B cell (primary cell): Measurements from ENCODE around the gene CAMK2D. TPM values are rescaled to one million over a fixed set of nuclear protein-coding genes. Genes with fewer than 3 reads are reported as not detected.

Experiments used
- ATAC-seq: fragments of 200-7000 bp; cut with Tn5 transposase; one replicate; pipeline ENCODE4 v1.10.0; 2021; ENCODE audit warnings: low read depth, mild to moderate bottlenecking, moderate number of reproducible peaks, moderate library complexity
- CTCF ChIA-PET: fragments of 350-600 bp; sonication (Branson Sonifier 250); formaldehyde crosslinking; loops from one replicate; lab custom pipeline; 2021; ENCODE audit warnings: antibody characterized with exemption, inconsistent platforms; lab: Charles Lee
- POLR2A ChIA-PET: fragments of 350-600 bp; sonication (Branson Sonifier 250); formaldehyde crosslinking; loops from one replicate; lab custom pipeline; 2021; ENCODE audit warnings: antibody characterized with exemption; lab: Charles Lee
- DNase-seq: peaks from one replicate; pipeline ENCODE4 v3.0.0; 2013
- H2AFZ ChIP-seq: 2 replicates; pipeline ENCODE4 v1.6.1; 2012; ENCODE audit warnings: mild to moderate bottlenecking, low read depth, low read length; ENCODE audit not compliant: insufficient read depth, poor library complexity, severe bottlenecking
- H3K27ac ChIP-seq, 2 donors: 1 replicate in 1 of 2; 2 replicates in 1 of 2; pipeline ENCODE4 v1.5.1; 2012 to 2013; ENCODE audit warnings: low read length in 2 of 2, mild to moderate bottlenecking in 2 of 2, moderate library complexity in 1 of 2
- H3K27me3 ChIP-seq, 4 experiments: fragments of 200-600 bp in 1 of 4; sonication (generic) in 1 of 4; replicated peaks in 1 of 4; 1 replicate in 2 of 4; 2 replicates in 2 of 4; pipeline versions ENCODE4 v1.6.1 to v1.7.0; 2013 to 2016; ENCODE audit warnings: low read length in 3 of 4, mild to moderate bottlenecking in 2 of 4, mixed read lengths in 1 of 4, moderate library complexity in 1 of 4; ENCODE audit not compliant: insufficient read depth in 4 of 4, control insufficient read depth in 3 of 4; ENCODE audit errors: control extremely low read depth in 1 of 4
- H3K36me3 ChIP-seq, 2 experiments: replicated peaks in 1 of 2; 1 replicate in 1 of 2; 2 replicates in 1 of 2; pipeline versions ENCODE4 v1.6.1 to v1.7.1; 2013; ENCODE audit warnings: low read length in 1 of 2; ENCODE audit not compliant: insufficient read depth in 2 of 2, control insufficient read depth in 1 of 2; ENCODE audit errors: control extremely low read depth in 1 of 2, extremely low read depth in 1 of 2
- H3K4me1 ChIP-seq, 2 donors: fragments of 200-600 bp in 1 of 2; sonication (generic) in 1 of 2; 1 replicate in 1 of 2; 2 replicates in 1 of 2; pipeline versions ENCODE4 v1.5.1 to v1.6.1; 2013 to 2017; ENCODE audit warnings: low read length in 2 of 2; ENCODE audit not compliant: control insufficient read depth in 2 of 2, insufficient read depth in 2 of 2
- H3K4me2 ChIP-seq: replicated peaks from 2 replicates; pipeline ENCODE3; 2012; ENCODE audit warnings: mild to moderate bottlenecking, low read depth, low read length; ENCODE audit not compliant: poor library complexity, severe bottlenecking
- H3K4me3 ChIP-seq, 5 experiments: fragments of 200-600 bp in 1 of 5; sonication (generic) in 1 of 5; 1 replicate in 3 of 5; 2 replicates in 2 of 5; pipeline versions ENCODE4 v1.5.1 to v1.7.0; 2011 to 2016; ENCODE audit warnings: low read length in 4 of 5, mild to moderate bottlenecking in 4 of 5, low read depth in 2 of 5, control low read depth in 1 of 5, moderate library complexity in 1 of 5; ENCODE audit not compliant: insufficient read depth in 1 of 5; ENCODE audit errors: control extremely low read depth in 1 of 5, extremely low read depth in 1 of 5
- H3K79me2 ChIP-seq: fragments of 200-600 bp; sonication (generic); one replicate; pipeline ENCODE4 v1.6.0; 2016; ENCODE audit warnings: low read length; ENCODE audit not compliant: control insufficient read depth, insufficient read depth
- H3K9ac ChIP-seq: fragments of 200-600 bp; sonication (generic); 2 replicates; pipeline ENCODE4 v1.6.1; 2017; ENCODE audit warnings: mild to moderate bottlenecking, low read length, moderate library complexity
- H3K9me3 ChIP-seq, 3 donors: one replicate each; pipeline versions ENCODE4 v1.6.1 to v1.7.1; 2013; ENCODE audit warnings: low read length in 2 of 3; ENCODE audit not compliant: control insufficient read depth in 2 of 3, insufficient read depth in 1 of 3; ENCODE audit errors: control extremely low read depth in 1 of 3
- H4K20me1 ChIP-seq: 2 replicates; pipeline ENCODE4 v1.6.0; 2012; ENCODE audit warnings: mild to moderate bottlenecking, low read length; ENCODE audit not compliant: insufficient read depth, control insufficient read depth, poor library complexity, severe bottlenecking
- H3K27ac Mint-ChIP-seq: one replicate; pipeline ENCODE4 v1.8.0; 2021; ENCODE audit warnings: mixed read lengths
- H3K27me3 Mint-ChIP-seq: one replicate; pipeline ENCODE4 v1.8.0; 2021; ENCODE audit warnings: mixed read lengths
- H3K4me1 Mint-ChIP-seq: one replicate; pipeline ENCODE4 v1.8.0; 2021; ENCODE audit warnings: mixed read lengths
- H3K4me3 Mint-ChIP-seq: one replicate; pipeline ENCODE4 v1.8.0; 2021; ENCODE audit warnings: mixed read lengths
- H3K9me3 Mint-ChIP-seq: one replicate; pipeline ENCODE4 v1.8.0; 2022; ENCODE audit warnings: mixed read lengths; ENCODE audit not compliant: insufficient read depth
- EZH2 ChIP-seq: IDR thresholded peaks from 2 replicates; pipeline ENCODE4 v1.6.1; 2012; ENCODE audit warnings: borderline replicate concordance, low read depth, mild to moderate bottlenecking, moderate library complexity, low read length; ENCODE audit not compliant: insufficient read depth, poor library complexity, severe bottlenecking
- WGBS: methylation state at CpG from one replicate; pipeline ENCODE4 v1.1.5; 2013; ENCODE audit warnings: missing lambda C conversion rate; ENCODE audit not compliant: insufficient coverage; 5-methylcytosine and 5-hydroxymethylcytosine counted together
- intact Hi-C: fragments of 100-400 bp; cut with micrococcal nuclease; formaldehyde crosslinking; loops from one replicate; pipeline ENCODE4 v1.10.0; 2022
- polyA plus RNA-seq: library from polyadenylated mRNA; depleted of rRNA; stranded (reverse); fragments of >200 nt; gene quantifications from 2 replicates; pipeline ENCODE4 v1.2.3, GENCODE V29; 2012
- total RNA-seq, 2 donors: library from RNA; stranded (reverse); fragments of 120-200 nt in 1 of 2; gene quantifications; 1 replicate in 1 of 2; 2 replicates in 1 of 2; pipeline versions ENCODE4 v1.2.3 to v1.2.4, GENCODE V29; 2013 to 2022
- TF ChIP-seq, protein P1 (sequence below): fragments of 200-600 bp; IDR thresholded peaks from one replicate; pipeline ENCODE4 v1.8.0; 2022; ENCODE audit warnings: antibody characterized with exemption, mild to moderate bottlenecking

CAMK2D gene
- total and polyA plus RNA-seq, 2 donors (not counting 1 experiment from before 2014, with no cell fraction given): 26.3 to 57.0 TPM

DNA sequence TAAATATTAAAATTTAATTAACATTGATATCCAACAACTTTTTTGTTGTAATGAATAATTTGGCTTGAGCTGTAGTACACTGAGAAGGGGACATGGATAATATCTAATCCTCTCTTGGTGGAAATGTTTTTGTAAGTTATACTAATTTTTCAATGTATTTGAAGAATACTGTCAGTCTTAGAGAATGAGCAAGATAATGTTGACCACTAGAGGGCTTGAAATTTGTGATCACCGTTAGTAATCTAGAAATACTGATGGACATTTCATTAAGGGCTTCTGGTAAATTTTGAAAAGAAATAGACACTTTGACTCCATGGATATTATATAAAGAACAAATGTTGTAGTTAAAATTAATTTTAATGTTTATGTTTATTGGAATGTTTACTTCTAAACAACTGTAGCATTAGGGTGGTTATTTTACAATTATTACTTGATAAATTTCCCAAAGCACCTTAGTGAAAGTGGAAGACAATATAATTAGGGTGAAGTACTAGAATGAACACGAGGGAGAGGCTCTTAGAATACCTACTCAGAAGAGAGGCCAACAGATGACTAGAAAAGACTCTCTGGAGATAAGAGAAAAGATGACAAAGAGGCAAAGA lies 20.0 kb upstream of the CAMK2D start:
- Histone ChIP-seq H3K4me3 (no peak overlapping the region), H3K9ac (no peak overlapping the region), H3K4me1 (no peaks in the 10 kb centered on the region), H3K27me3 (peaks cover 0 to 4% (median 1%) of the 10 kb centered on the region in 4 experiments), H3K27ac (no peak overlapping the region), H3K9me3 (no peaks in the 10 kb centered on the region), H3K36me3 (no peaks in the 10 kb centered on the region), H2AFZ (no peak overlapping the region), H3K4me2 (no peak overlapping the region), H4K20me1 (no peaks in the 10 kb centered on the region), H3K79me2 (no peaks in the 10 kb centered on the region)
- no peaks in the 10 kb centered on the region for H3K9me3 Mint-ChIP-seq
- intact Hi-C loops: loop anchor here (2.0 to 5.0 kb wide), 2 partner anchors 19 to 126 kb away; no protein-coding TSS in a partner anchor
- ChIA-PET CTCF (interaction anchor here (0.8 to 1.5 kb wide), 4 partner anchors 92 to 387 kb away, joined by 3 to 4 read pairs (median 4); no protein-coding TSS in a partner anchor), POLR2A (no interaction called here)
- H3K4me3 Mint-ChIP-seq: no peak overlapping the region
- H3K27me3 Mint-ChIP-seq: peaks cover 12% of the 10 kb centered on the region
- H3K27ac Mint-ChIP-seq: no peak overlapping the region
- H3K4me1 Mint-ChIP-seq: no peaks in the 10 kb centered on the region
- TF ChIP-seq, protein P1, sequence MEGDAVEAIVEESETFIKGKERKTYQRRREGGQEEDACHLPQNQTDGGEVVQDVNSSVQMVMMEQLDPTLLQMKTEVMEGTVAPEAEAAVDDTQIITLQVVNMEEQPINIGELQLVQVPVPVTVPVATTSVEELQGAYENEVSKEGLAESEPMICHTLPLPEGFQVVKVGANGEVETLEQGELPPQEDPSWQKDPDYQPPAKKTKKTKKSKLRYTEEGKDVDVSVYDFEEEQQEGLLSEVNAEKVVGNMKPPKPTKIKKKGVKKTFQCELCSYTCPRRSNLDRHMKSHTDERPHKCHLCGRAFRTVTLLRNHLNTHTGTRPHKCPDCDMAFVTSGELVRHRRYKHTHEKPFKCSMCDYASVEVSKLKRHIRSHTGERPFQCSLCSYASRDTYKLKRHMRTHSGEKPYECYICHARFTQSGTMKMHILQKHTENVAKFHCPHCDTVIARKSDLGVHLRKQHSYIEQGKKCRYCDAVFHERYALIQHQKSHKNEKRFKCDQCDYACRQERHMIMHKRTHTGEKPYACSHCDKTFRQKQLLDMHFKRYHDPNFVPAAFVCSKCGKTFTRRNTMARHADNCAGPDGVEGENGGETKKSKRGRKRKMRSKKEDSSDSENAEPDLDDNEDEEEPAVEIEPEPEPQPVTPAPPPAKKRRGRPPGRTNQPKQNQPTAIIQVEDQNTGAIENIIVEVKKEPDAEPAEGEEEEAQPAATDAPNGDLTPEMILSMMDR: peak; percentile 85
- TF ChIP-seq EZH2: no peak
- WGBS: no CpG with 5 or more reads among the region's 2 CpGs
- DNase-seq (peak; percentile 54), ATAC-seq (no peak)

DNA sequence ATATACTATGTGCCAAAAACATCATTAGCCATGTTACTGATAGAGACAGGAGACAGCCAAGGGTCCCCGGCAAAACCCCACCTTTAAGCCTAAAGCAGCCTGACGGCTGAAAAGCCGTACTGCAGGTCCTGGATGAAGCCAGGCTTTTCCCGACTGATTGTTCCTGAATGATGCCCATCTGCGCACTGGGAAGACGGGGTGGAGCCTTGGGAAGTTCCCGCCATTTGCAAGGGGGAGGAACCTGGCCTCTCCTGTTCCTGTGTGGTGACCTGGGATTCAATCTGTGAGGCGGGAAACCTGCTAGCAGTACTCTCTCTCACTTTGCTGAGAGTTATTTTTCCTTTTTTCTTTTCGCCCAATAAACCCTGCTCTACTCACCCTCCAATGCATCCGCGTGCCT lies 15.1 kb upstream of the CAMK2D start:
- H3K9me3 Mint-ChIP-seq: no peaks in the 10 kb centered on the region
- no peaks in the 10 kb centered on the region for H3K79me2 ChIP-seq
- peaks cover 0 to 20% (median 4%) of the 10 kb centered on the region in 4 experiments for H3K27me3 ChIP-seq
- H3K4me3 ChIP-seq: no peak overlapping the region
- H3K4me2 ChIP-seq: no peak overlapping the region
- no peak overlapping the region for H3K9ac ChIP-seq
- H3K9me3 ChIP-seq: peaks cover 0 to 11% (median 0%) of the 10 kb centered on the region in 3 donors
- H3K27me3 Mint-ChIP-seq: peaks cover 25% of the 10 kb centered on the region
- H3K4me1 ChIP-seq: peaks cover 2 to 4% of the 10 kb centered on the region in 2 donors
- intact Hi-C loops: no loop called here
- peaks cover 9% of the 10 kb centered on the region for H3K4me1 Mint-ChIP-seq
- ATAC-seq (no peak), DNase-seq (no peak)
- ChIA-PET POLR2A (no interaction called here), CTCF (interaction anchor here (0.7 to 1.1 kb wide), 2 partner anchors 10 to 166 kb away, joined by 3 read pairs; no protein-coding TSS in a partner anchor)
- WGBS: 97% methylated on average over 9 of the region's 11 CpGs
- TF ChIP-seq, protein P1: no peak
- TF ChIP-seq EZH2: no peak
- H4K20me1 ChIP-seq: no peaks in the 10 kb centered on the region
- H3K27ac Mint-ChIP-seq: no peak overlapping the region
- H3K36me3 ChIP-seq: no peaks in the 10 kb centered on the region
- no peak overlapping the region for H2AFZ ChIP-seq
- H3K27ac ChIP-seq: no peak overlapping the region
- no peak overlapping the region for H3K4me3 Mint-ChIP-seq
